Loucy (cell line): Measurements from ENCODE around the gene SAPCD2.

Source experiments
- CTCF ChIP-seq: fragments of 200-600 bp; sonication (generic); conservative IDR thresholded peaks from 2 replicates; pipeline ENCODE4 v1.5.1; 2014; ENCODE audit warnings: mild to moderate bottlenecking, antibody characterized with exemption, low read length
- EZH2phosphoT487 ChIP-seq: fragments of 200-600 bp; IDR thresholded peaks from 2 replicates; pipeline ENCODE4 v1.6.1; 2018; ENCODE audit warnings: antibody characterized with exemption, mild to moderate bottlenecking, moderate library complexity, borderline replicate concordance

GRCh38 chr9:137017791-137018497, 52.4 kb downstream of the SAPCD2 start:
- no peak for TF ChIP-seq CTCF
- TF ChIP-seq EZH2phosphoT487: no peak
